IMR-90 (cell line): ENCODE measurements around the gene NUP205. TPM values are rescaled to one million over a fixed set of nuclear protein-coding genes. Genes with fewer than 3 reads are reported as not detected.

Experiments
- ATAC-seq: fragments of 200-7000 bp; cut with Tn5 transposase; 2 replicates; pipeline ENCODE4 v1.9.1; 2020; ENCODE audit warnings: low read depth, mild to moderate bottlenecking, moderate library complexity
- BruUV-seq: library from RNA; stranded (reverse); fragments of 400-500 nt; replicated peaks from 2 replicates; lab custom pipeline; 2021; lab: Mats Ljungman, UMichigan
- CTCF ChIA-PET: fragments of 300-600 bp; formaldehyde crosslinking; extraction: SDS; loops from one replicate; lab custom pipeline; 2021; ENCODE audit warnings: antibody characterized with exemption; lab: Yijun Ruan, JAX
- POLR2A ChIA-PET: fragments of 300-600 bp; sonication (Branson Sonifier 250); formaldehyde crosslinking; loops from one replicate; lab custom pipeline; 2022; ENCODE audit warnings: antibody characterized with exemption; ENCODE audit not compliant: unreplicated experiment; lab: Charles Lee
- DNase-seq: peaks from one replicate; pipeline ENCODE4 v3.0.0; 2013
- H2AFZ ChIP-seq: replicated peaks from 2 replicates; pipeline ENCODE3; 2013; ENCODE audit warnings: low read length, mild to moderate bottlenecking; ENCODE audit not compliant: poor library complexity
- H2AK5ac ChIP-seq: 2 replicates; pipeline ENCODE4 v1.6.1; 2013; ENCODE audit warnings: low read depth, low read length, inconsistent platforms
- H2AK9ac ChIP-seq: replicated peaks from 2 replicates; pipeline ENCODE3; 2013; ENCODE audit warnings: mild to moderate bottlenecking, low read depth, low read length, moderate library complexity; ENCODE audit not compliant: poor library complexity
- H2BK120ac ChIP-seq: 2 replicates; pipeline ENCODE4 v1.6.1; 2013; ENCODE audit warnings: low read depth, low read length, inconsistent platforms
- H2BK15ac ChIP-seq: 3 replicates; pipeline ENCODE4 v1.6.1; 2013; ENCODE audit warnings: low read depth, low read length, inconsistent platforms
- H2BK20ac ChIP-seq: 2 replicates; pipeline ENCODE4 v1.6.1; 2013; ENCODE audit warnings: low read depth, mild to moderate bottlenecking, inconsistent platforms, low read length, moderate library complexity
- H2BK5ac ChIP-seq: 2 replicates; pipeline ENCODE4 v1.6.1; 2013; ENCODE audit warnings: mild to moderate bottlenecking, low read depth, low read length, inconsistent platforms; ENCODE audit not compliant: poor library complexity, severe bottlenecking
- H3K14ac ChIP-seq: replicated peaks from 2 replicates; pipeline ENCODE4 v1.6.1; 2013; ENCODE audit warnings: low read depth, low read length, inconsistent platforms
- H3K18ac ChIP-seq: 2 replicates; pipeline ENCODE4 v1.6.1; 2013; ENCODE audit warnings: low read depth, low read length, control low read depth
- H3K23ac ChIP-seq: 2 replicates; pipeline ENCODE4 v1.6.1; 2013; ENCODE audit warnings: low read depth, low read length, inconsistent platforms
- H3K27ac ChIP-seq: 2 replicates; pipeline ENCODE4 v1.5.1; 2013; ENCODE audit warnings: mild to moderate bottlenecking, control low read depth, low read length; ENCODE audit not compliant: insufficient read depth
- H3K27me3 ChIP-seq: 2 replicates; pipeline ENCODE4 v1.6.1; 2013; ENCODE audit warnings: low read length; ENCODE audit not compliant: control insufficient read depth, insufficient read depth
- H3K36me3 ChIP-seq: 2 replicates; pipeline ENCODE4 v1.6.1; 2013; ENCODE audit warnings: low read length, mixed read lengths; ENCODE audit not compliant: control insufficient read depth, insufficient read depth
- H3K4ac ChIP-seq: 2 replicates; pipeline ENCODE4 v1.6.1; 2013; ENCODE audit warnings: low read depth, low read length, inconsistent platforms
- H3K4me1 ChIP-seq: 2 replicates; pipeline ENCODE4 v1.6.1; 2013; ENCODE audit warnings: low read length, mixed read lengths; ENCODE audit not compliant: control insufficient read depth, insufficient read depth
- H3K4me2 ChIP-seq: 2 replicates; pipeline ENCODE4 v1.6.1; 2013; ENCODE audit warnings: low read depth, mild to moderate bottlenecking, control low read depth, low read length, moderate library complexity
- H3K4me3 ChIP-seq: 2 replicates; pipeline ENCODE4 v1.5.1; 2013; ENCODE audit warnings: low read depth, mild to moderate bottlenecking, control low read depth, low read length, moderate library complexity; ENCODE audit not compliant: insufficient read depth
- H3K56ac ChIP-seq: 2 replicates; pipeline ENCODE4 v1.6.1; 2013; ENCODE audit warnings: low read length, inconsistent platforms; ENCODE audit not compliant: insufficient read depth; ENCODE audit errors: extremely low read depth
- H3K79me1 ChIP-seq, 2 experiments: 2 replicates each; pipeline ENCODE4 v1.6.1; 2013; ENCODE audit warnings: low read length in 2 of 2, inconsistent platforms in 1 of 2, low read depth in 1 of 2
- H3K9ac ChIP-seq: 2 replicates; pipeline ENCODE4 v1.6.1; 2013; ENCODE audit warnings: low read depth, low read length, control low read depth
- H3K9me1 ChIP-seq: 2 replicates; pipeline ENCODE4 v1.6.1; 2013; ENCODE audit warnings: low read length, inconsistent platforms; ENCODE audit not compliant: insufficient read depth
- H3K9me3 ChIP-seq: 2 replicates; pipeline ENCODE4 v1.6.1; 2013; ENCODE audit warnings: low read length; ENCODE audit not compliant: control insufficient read depth, insufficient read depth
- H4K20me1 ChIP-seq: 2 replicates; pipeline ENCODE4 v1.6.1; 2013; ENCODE audit warnings: low read length, inconsistent platforms; ENCODE audit not compliant: insufficient read depth
- H4K5ac ChIP-seq: 2 replicates; pipeline ENCODE4 v1.6.1; 2013; ENCODE audit warnings: mild to moderate bottlenecking, low read depth, low read length, control low read depth
- H4K8ac ChIP-seq, 2 experiments: 2 replicates each; pipeline ENCODE4 v1.6.1; 2013; ENCODE audit warnings: low read depth in 2 of 2, low read length in 2 of 2, control low read depth in 1 of 2, inconsistent platforms in 1 of 2
- H4K91ac ChIP-seq: 2 replicates; pipeline ENCODE4 v1.6.1; 2013; ENCODE audit warnings: low read depth, low read length, inconsistent platforms; ENCODE audit not compliant: insufficient read depth
- BHLHE40 ChIP-seq: fragments of 150-350 bp; IDR thresholded peaks from 2 replicates; pipeline ENCODE4 v1.6.1; 2016; ENCODE audit warnings: mild to moderate bottlenecking, low read depth, low read length
- CEBPB ChIP-seq: IDR thresholded peaks from 2 replicates; pipeline ENCODE4 v1.6.1; 2012; ENCODE audit warnings: low read depth, low read length, improper control_type of control experiment
- CHD1 ChIP-seq: IDR thresholded peaks from 2 replicates; pipeline ENCODE4 v1.6.1; 2012; ENCODE audit warnings: low read depth, low read length, improper control_type of control experiment
- CTCF ChIP-seq: conservative IDR thresholded peaks from 2 replicates; pipeline ENCODE4 v1.5.1; 2012; ENCODE audit warnings: mild to moderate bottlenecking, low read depth, low read length, improper control_type of control experiment
- ELK1 ChIP-seq: fragments of 150-350 bp; IDR thresholded peaks from 2 replicates; pipeline ENCODE4 v1.6.1; 2016; ENCODE audit warnings: low read depth, mild to moderate bottlenecking, low read length, moderate library complexity, borderline replicate concordance
- FOS ChIP-seq: fragments of 150-350 bp; IDR thresholded peaks from 2 replicates; pipeline ENCODE4 v1.6.1; 2016; ENCODE audit warnings: low read depth, low read length
- MAFK ChIP-seq: IDR thresholded peaks from 2 replicates; pipeline ENCODE4 v1.6.1; 2012; ENCODE audit warnings: low read depth, low read length, improper control_type of control experiment
- MAZ ChIP-seq: IDR thresholded peaks from 2 replicates; pipeline ENCODE4 v1.6.1; 2012; ENCODE audit warnings: low read depth, mild to moderate bottlenecking, low read length, improper control_type of control experiment, moderate library complexity, borderline replicate concordance
- MXI1 ChIP-seq: IDR thresholded peaks from 2 replicates; pipeline ENCODE4 v1.6.1; 2012; ENCODE audit warnings: low read depth, mild to moderate bottlenecking, low read length, moderate library complexity, borderline replicate concordance
- NFE2L2 ChIP-seq: fragments of 150-350 bp; IDR thresholded peaks from 2 replicates; pipeline ENCODE4 v1.6.1; 2016; ENCODE audit warnings: low read depth, mild to moderate bottlenecking, low read length
- POLR2A ChIP-seq: IDR thresholded peaks from 2 replicates; pipeline ENCODE4 v1.6.1; 2012; ENCODE audit warnings: mild to moderate bottlenecking, low read depth, low read length
- RAD21 ChIP-seq: IDR thresholded peaks from 2 replicates; pipeline ENCODE4 v1.6.1; 2012; ENCODE audit warnings: low read length, improper control_type of control experiment
- RCOR1 ChIP-seq: IDR thresholded peaks from 2 replicates; pipeline ENCODE4 v1.6.1; 2012; ENCODE audit warnings: mild to moderate bottlenecking, low read length, improper control_type of control experiment; ENCODE audit not compliant: insufficient replicate concordance
- RFX5 ChIP-seq: IDR thresholded peaks from 2 replicates; pipeline ENCODE4 v1.8.0; 2012; ENCODE audit warnings: low read depth, mild to moderate bottlenecking, low read length, moderate library complexity
- SMC3 ChIP-seq: fragments of 150-350 bp; IDR thresholded peaks from 2 replicates; pipeline ENCODE4 v1.6.1; 2016; ENCODE audit warnings: low read depth, mild to moderate bottlenecking, antibody characterized with exemption, low read length, moderate library complexity
- USF2 ChIP-seq: fragments of 150-350 bp; IDR thresholded peaks from 2 replicates; pipeline ENCODE4 v1.6.1; 2017; ENCODE audit warnings: mild to moderate bottlenecking, antibody characterized with exemption, low read length, low read depth
- WGBS, 2 experiments: methylation state at CpG; one replicate each; pipeline versions ENCODE4 v1.1.5 to v1.1.7; 2013; ENCODE audit warnings: missing lambda C conversion rate in 2 of 2; ENCODE audit not compliant: insufficient read length in 1 of 2; ENCODE audit errors: extremely low coverage in 2 of 2; 5-methylcytosine and 5-hydroxymethylcytosine counted together
- dilution Hi-C: fragments of 300-500 bp; cut with HindIII; formaldehyde crosslinking; loops from one replicate; pipeline ENCODE4 v1.14.3; 2018; ENCODE audit warnings: low sequenced_read_pairs; ENCODE audit not compliant: unreplicated experiment
- in situ Hi-C: fragments of 300-500 bp; cut with MboI; formaldehyde crosslinking; loops from 3 replicates; pipeline ENCODE4 v1.14.3; 2019; ENCODE audit warnings: low sequenced_read_pairs, inconsistent platforms, mixed read lengths
- intact Hi-C: fragments of 100-400 bp; cut with micrococcal nuclease; formaldehyde crosslinking; loops from 2 replicates; pipeline ENCODE4 v1.10.0; 2022
- polyA plus RNA-seq, 3 experiments: library from polyadenylated mRNA; depleted of rRNA; stranded (reverse); fragments of >200 nt; gene quantifications; 2 replicates each; pipeline ENCODE4 v1.2.3, GENCODE V29; 2012; ENCODE audit warnings: low replicate concordance in 1 of 3
- total RNA-seq: library from RNA; depleted of rRNA; stranded (reverse); fragments of >200 nt; gene quantifications from 2 replicates; pipeline ENCODE4 v1.2.3, GENCODE V29; 2012

Gene NUP205
- total and polyA plus RNA-seq, 2 of the 4 experiments (the other 2 are of a cell fraction): 29.5 to 84.6 TPM

GRCh38 chr7:135682191-135682590 is 124.5 kb downstream of the NUP205 start:
- Histone ChIP-seq H3K14ac (no peak overlapping the region), H2AFZ (no peak overlapping the region), H4K20me1 (0 out of 2 replicates have a peak, but pooled peaks cover 6% of the 10 kb centered on the region), H3K79me1 (peaks cover 42 to 76% of the 10 kb centered on the region in 2 experiments), H3K36me3 (peaks cover 7% of the 10 kb centered on the region), H2AK5ac (peak overlapping the region; percentile 72), H3K4ac (no peak overlapping the region), H4K91ac (no peak overlapping the region), H4K8ac (no peak overlapping the region), H3K56ac (no peak overlapping the region), H3K9ac (no peak overlapping the region), H3K9me3 (no peaks in the 10 kb centered on the region), H2BK120ac (no peak overlapping the region), H3K4me2 (no peak overlapping the region), H3K23ac (no peak overlapping the region), H2BK5ac (no peak overlapping the region), H4K5ac (no peak overlapping the region), H3K4me3 (no peak overlapping the region), H2BK15ac (no peak overlapping the region), H3K9me1 (peaks cover 36% of the 10 kb centered on the region), H3K18ac (no peak overlapping the region), H2AK9ac (no peak overlapping the region), H3K4me1 (peaks cover 22% of the 10 kb centered on the region), H3K27ac (no peak overlapping the region), H3K27me3 (no peaks in the 10 kb centered on the region), H2BK20ac (no peak overlapping the region)
- no CpG with 5 or more reads among the region's 3 CpGs for WGBS, 2 experiments
- in situ Hi-C loops (no loop called here), dilution Hi-C loops (no loop called here), intact Hi-C loops (no loop called here)
- ChIA-PET POLR2A (no interaction called here), CTCF (interaction anchor here (2.2 kb wide), 1 partner anchor 9 kb away, joined by 6 read pairs; no protein-coding TSS in a partner anchor)
- TF ChIP-seq RAD21: no peak
- no peak for TF ChIP-seq SMC3
- no peak for TF ChIP-seq ELK1
- TF ChIP-seq CEBPB: no peak
- no peak for TF ChIP-seq MAZ
- no peak for TF ChIP-seq RCOR1
- no peak for TF ChIP-seq CHD1
- TF ChIP-seq USF2: no peak
- no peak for TF ChIP-seq POLR2A
- TF ChIP-seq BHLHE40: no peak
- no peak for TF ChIP-seq CTCF
- no peak for TF ChIP-seq NFE2L2
- no peak for TF ChIP-seq FOS
- TF ChIP-seq MXI1: no peak
- TF ChIP-seq RFX5: no peak
- no peak for TF ChIP-seq MAFK
- ATAC-seq (no peak), DNase-seq (no peak)
- no TSS peak for BruUV-seq
